Measurements from ENCODE around the gene SPRR2F.

DNA sequence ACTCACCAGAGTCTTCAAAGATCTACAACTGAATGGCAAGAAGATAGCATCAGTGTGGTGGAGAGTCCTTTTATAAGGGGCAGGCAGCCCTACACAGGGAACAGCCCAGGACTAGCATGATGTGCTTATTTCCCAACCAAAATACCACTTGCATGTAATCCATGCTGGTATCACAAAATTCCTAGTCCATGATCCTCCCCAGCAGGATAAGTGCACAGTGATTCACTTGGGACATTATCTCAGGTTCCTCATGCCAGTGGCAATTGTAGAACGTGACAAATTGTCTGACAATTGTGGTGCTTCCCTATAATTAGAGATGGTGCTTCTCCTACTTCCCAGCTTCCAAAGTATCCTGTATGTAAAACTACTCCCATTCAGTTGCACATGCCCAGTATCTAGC lies 37.5 kb upstream of the SPRR2F start, which contains the start of gene SPRR2G:
- TF ChIP-seq, protein P1, sequence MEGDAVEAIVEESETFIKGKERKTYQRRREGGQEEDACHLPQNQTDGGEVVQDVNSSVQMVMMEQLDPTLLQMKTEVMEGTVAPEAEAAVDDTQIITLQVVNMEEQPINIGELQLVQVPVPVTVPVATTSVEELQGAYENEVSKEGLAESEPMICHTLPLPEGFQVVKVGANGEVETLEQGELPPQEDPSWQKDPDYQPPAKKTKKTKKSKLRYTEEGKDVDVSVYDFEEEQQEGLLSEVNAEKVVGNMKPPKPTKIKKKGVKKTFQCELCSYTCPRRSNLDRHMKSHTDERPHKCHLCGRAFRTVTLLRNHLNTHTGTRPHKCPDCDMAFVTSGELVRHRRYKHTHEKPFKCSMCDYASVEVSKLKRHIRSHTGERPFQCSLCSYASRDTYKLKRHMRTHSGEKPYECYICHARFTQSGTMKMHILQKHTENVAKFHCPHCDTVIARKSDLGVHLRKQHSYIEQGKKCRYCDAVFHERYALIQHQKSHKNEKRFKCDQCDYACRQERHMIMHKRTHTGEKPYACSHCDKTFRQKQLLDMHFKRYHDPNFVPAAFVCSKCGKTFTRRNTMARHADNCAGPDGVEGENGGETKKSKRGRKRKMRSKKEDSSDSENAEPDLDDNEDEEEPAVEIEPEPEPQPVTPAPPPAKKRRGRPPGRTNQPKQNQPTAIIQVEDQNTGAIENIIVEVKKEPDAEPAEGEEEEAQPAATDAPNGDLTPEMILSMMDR (IDR thresholded peaks at IDR 0.05; ENCODE audit: extremely low read depth in 1 of 2, insufficient read depth in 1 of 2, low read depth in 1 of 2, low read length in 2 of 2) = no peak
- TF ChIP-seq, protein P2, sequence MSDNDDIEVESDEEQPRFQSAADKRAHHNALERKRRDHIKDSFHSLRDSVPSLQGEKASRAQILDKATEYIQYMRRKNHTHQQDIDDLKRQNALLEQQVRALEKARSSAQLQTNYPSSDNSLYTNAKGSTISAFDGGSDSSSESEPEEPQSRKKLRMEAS (IDR thresholded peaks at IDR 0.05; ENCODE audit: insufficient read depth, insufficient read length) = no peak
- TF ChIP-seq POLR2AphosphoS5 (IDR thresholded peaks at IDR 0.05; ENCODE audit: insufficient read depth, low read depth, low read length) (no peak), POLR2A (IDR thresholded peaks at IDR 0.05; ENCODE audit: low read depth, low read length) (no peak), EZH2 (IDR thresholded peaks at IDR 0.05; ENCODE audit: borderline replicate concordance, low read depth, low read length, severe bottlenecking) (no peak), JUN (IDR thresholded peaks at IDR 0.05; ENCODE audit: borderline replicate concordance, insufficient read depth, insufficient read length, low read depth) (no peak), FOS (IDR thresholded peaks at IDR 0.05; ENCODE audit: borderline replicate concordance, insufficient read depth, low read length) (no peak), MYC (IDR thresholded peaks at IDR 0.05; ENCODE audit: low read depth, low read length) (no peak)
